HepG2 (cell line): ENCODE measurements around the gene C5orf34. TPM values are rescaled to one million over a fixed set of nuclear protein-coding genes. Genes with fewer than 3 reads are reported as not detected.

Experiments
- ADNP ChIP-seq: sonication (generic); formaldehyde crosslinking; IDR thresholded peaks from 2 replicates; pipeline ENCODE4 v1.4.0; 2020; ENCODE audit warnings: missing genetic modification reagents
- ATF1 ChIP-seq: IDR thresholded peaks from 2 replicates; pipeline ENCODE4 v1.6.1; 2016; ENCODE audit warnings: mild to moderate bottlenecking, control low read depth
- BHLHE40 ChIP-seq: IDR thresholded peaks from 2 replicates; pipeline ENCODE4 v1.6.1; 2011; ENCODE audit warnings: low read length, improper control_type of control experiment
- DBP ChIP-seq: sonication (generic); formaldehyde crosslinking; IDR thresholded peaks from 2 replicates; pipeline ENCODE4 v1.4.0; 2020; ENCODE audit warnings: missing genetic modification reagents; ENCODE audit errors: not compliant biosample characterization
- ETV6 ChIP-seq: sonication (generic); formaldehyde crosslinking; conservative IDR thresholded peaks from 2 replicates; pipeline ENCODE4 v1.4.0; 2020; ENCODE audit warnings: missing genetic modification reagents
- HNF1B ChIP-seq: sonication (generic); formaldehyde crosslinking; IDR thresholded peaks from 2 replicates; pipeline ENCODE4 v1.5.1; 2020; ENCODE audit warnings: mild to moderate bottlenecking, moderate library complexity, missing genetic modification reagents
- JUN ChIP-seq: sonication (generic); formaldehyde crosslinking; IDR thresholded peaks from 2 replicates; pipeline ENCODE4 v1.4.0; 2020; ENCODE audit warnings: mild to moderate bottlenecking, missing genetic modification reagents
- KDM3A ChIP-seq: IDR thresholded peaks from 2 replicates; pipeline ENCODE4 v1.6.1; 2018; ENCODE audit warnings: low read depth, missing compliant biosample characterization
- MTA3 ChIP-seq: sonication (generic); formaldehyde crosslinking; IDR thresholded peaks from 2 replicates; pipeline ENCODE4 v1.4.0; 2020; ENCODE audit warnings: missing genetic modification reagents
- MTF1 ChIP-seq: sonication (generic); formaldehyde crosslinking; IDR thresholded peaks from 2 replicates; pipeline ENCODE4 v1.5.0; 2020; ENCODE audit warnings: missing genetic modification reagents
- NCOA5 ChIP-seq: sonication (generic); formaldehyde crosslinking; IDR thresholded peaks from 2 replicates; pipeline ENCODE4 v1.4.0; 2020; ENCODE audit warnings: missing genetic modification reagents
- NR2C2 ChIP-seq: sonication (generic); formaldehyde crosslinking; IDR thresholded peaks from 2 replicates; pipeline ENCODE4 v1.4.0; 2020; ENCODE audit warnings: missing genetic modification reagents, mild to moderate bottlenecking, moderate library complexity, borderline replicate concordance
- NR3C1 ChIP-seq: sonication (generic); formaldehyde crosslinking; IDR thresholded peaks from 2 replicates; pipeline ENCODE4 v1.4.0; 2020; ENCODE audit warnings: missing genetic modification reagents
- PHF20 ChIP-seq: sonication (generic); formaldehyde crosslinking; IDR thresholded peaks from 2 replicates; pipeline ENCODE4 v1.5.0; 2020; ENCODE audit warnings: mild to moderate bottlenecking, missing genetic modification reagents
- RAD51 ChIP-seq: fragments of 450-650 bp; IDR thresholded peaks from 2 replicates; pipeline ENCODE4 v1.6.1; 2016; ENCODE audit warnings: borderline replicate concordance
- RBAK ChIP-seq: sonication (generic); formaldehyde crosslinking; IDR thresholded peaks from 2 replicates; pipeline ENCODE4 v1.5.1; 2020; ENCODE audit warnings: mild to moderate bottlenecking, missing genetic modification reagents
- REL ChIP-seq: sonication (generic); formaldehyde crosslinking; conservative IDR thresholded peaks from 2 replicates; pipeline ENCODE4 v1.8.0; 2022; ENCODE audit warnings: mild to moderate bottlenecking, missing genetic modification reagents, moderate library complexity
- SMARCC2 ChIP-seq: fragments of 450-650 bp; IDR thresholded peaks from 2 replicates; pipeline ENCODE4 v1.6.1; 2017; ENCODE audit warnings: antibody characterized with exemption, mild to moderate bottlenecking
- SNAI1 ChIP-seq: sonication (generic); formaldehyde crosslinking; IDR thresholded peaks from 2 replicates; pipeline ENCODE4 v1.5.0; 2020; ENCODE audit warnings: mild to moderate bottlenecking, missing genetic modification reagents, borderline replicate concordance
- TEF ChIP-seq: sonication (generic); formaldehyde crosslinking; IDR thresholded peaks from 2 replicates; pipeline ENCODE4 v1.5.0; 2020; ENCODE audit warnings: missing genetic modification reagents
- ZKSCAN1 ChIP-seq: fragments of 150-350 bp; IDR thresholded peaks from 2 replicates; pipeline ENCODE4 v1.6.1; 2014; ENCODE audit warnings: low read length
- ZMAT3 ChIP-seq: sonication (generic); formaldehyde crosslinking; conservative IDR thresholded peaks from 2 replicates; pipeline ENCODE4 v1.7.0; 2021; ENCODE audit warnings: missing genetic modification reagents
- ZNF205 ChIP-seq: IDR thresholded peaks from 2 replicates; pipeline ENCODE4 v1.6.1; 2018; ENCODE audit warnings: missing biosample characterization, missing genetic modification reagents
- ZNF704 ChIP-seq: sonication (generic); formaldehyde crosslinking; IDR thresholded peaks from 2 replicates; pipeline ENCODE4 v1.8.1; 2023; ENCODE audit warnings: mild to moderate bottlenecking, inconsistent platforms, moderate library complexity, missing genetic modification reagents, borderline replicate concordance
- ZNF816 ChIP-seq: sonication (generic); formaldehyde crosslinking; IDR thresholded peaks from 2 replicates; pipeline ENCODE4 v1.8.0; 2022; ENCODE audit warnings: missing genetic modification reagents, mild to moderate bottlenecking, borderline replicate concordance
- polyA plus RNA-seq, 8 experiments: library from polyadenylated mRNA; depleted of rRNA in 3 of 8; stranded (reverse) in 7 of 8; unstranded in 1 of 8; fragments of >200 nt; fragmentation: Illumina TruSeq in 4 of 8; extraction: Trizol in 4 of 8; gene quantifications; 2 replicates each; pipeline versions ENCODE4 v1.2.1 to v1.2.3, GENCODE V29; 2011 to 2016; ENCODE audit warnings: low read depth in 4 of 8, missing spikeins in 1 of 8, mixed read lengths in 1 of 8; ENCODE audit not compliant: insufficient read depth in 1 of 8
- total RNA-seq, 5 experiments: library from RNA; depleted of rRNA; stranded (reverse); fragments of >200 nt; fragmentation: Illumina TruSeq; extraction: Trizol; gene quantifications; 2 replicates each; pipeline ENCODE4 v1.2.3, GENCODE V29; 2016; ENCODE audit warnings: low read depth in 1 of 5

Gene C5orf34
- total and polyA plus RNA-seq, 2 of the 13 experiments (the other 11 are each of a cell fraction or from before 2014, with no cell fraction given): 3.2 to 6.4 TPM

GRCh38 chr5:43483298-43484105 is 31.4 kb downstream of the C5orf34 start, which contains the start of gene TMEM267 (continued):
- no peak; the same call in 1 of the 2 replicates for TF ChIP-seq ZNF704 (CRISPR knock-in tag)
- 0 out of 2 replicates have a peak, but pooled peaks have one; percentile 55 for TF ChIP-seq TEF (CRISPR knock-in tag)
- TF ChIP-seq KDM3A (CRISPR knock-in tag): peak; percentile 50; the same call in 1 of the 2 replicates
- peak; percentile 82 for TF ChIP-seq SNAI1 (CRISPR knock-in tag)
- TF ChIP-seq DBP: no peak
- peak; percentile 61; the same call in 1 of the 2 replicates for TF ChIP-seq REL (CRISPR knock-in tag)
- TF ChIP-seq JUN (CRISPR knock-in tag): no peak
- no peak; the same call in none of the 2 replicates for TF ChIP-seq HNF1B (CRISPR knock-in tag)
- TF ChIP-seq SMARCC2: no peak
- TF ChIP-seq ATF1 (CRISPR knock-in tag): peak; percentile 79
- TF ChIP-seq ZKSCAN1: no peak
- TF ChIP-seq MTA3 (CRISPR knock-in tag): no peak
- no peak for TF ChIP-seq BHLHE40
- no peak for TF ChIP-seq MTF1 (CRISPR knock-in tag)
- TF ChIP-seq NR3C1 (CRISPR knock-in tag): no peak
- no peak for TF ChIP-seq ZMAT3 (CRISPR knock-in tag)
- TF ChIP-seq NCOA5 (CRISPR knock-in tag): no peak
- peak; percentile 86 for TF ChIP-seq PHF20 (CRISPR knock-in tag)
- TF ChIP-seq ZNF205 (CRISPR knock-in tag): no peak
- peak; percentile 57; the same call in 1 of the 2 replicates for TF ChIP-seq ETV6 (CRISPR knock-in tag)
- TF ChIP-seq ZNF816 (CRISPR knock-in tag): 0 out of 2 replicates have a peak, but pooled peaks have one; percentile 30
- TF ChIP-seq NR2C2 (CRISPR knock-in tag): peak; percentile 64
- no peak for TF ChIP-seq RAD51
- TF ChIP-seq ADNP (CRISPR knock-in tag): no peak
- no peak for TF ChIP-seq RBAK (CRISPR knock-in tag)
